ENCODE data around the gene PLCB4. TPM values are rescaled to one million over a fixed set of nuclear protein-coding genes. Genes with fewer than 3 reads are reported as not detected.

Gene PLCB4
- total RNA-seq, 4 donors from 2014 or later = 2.7 to 11.4 (median 6.5) TPM

- no peak for DNase-seq (ENCODE audit: low spot score in 2 of 2)
- WGBS, 2 donors = 48 to 59% methylated on average over 6 of the region's 6 CpGs
- intact Hi-C loops (cut with DNase I; ENCODE audit: low total_unique reads) = no loop called here
- TF ChIP-seq CTCF (IDR thresholded peaks at IDR 0.05) = no peak
- no peak for TF ChIP-seq POLR2A (IDR thresholded peaks at IDR 0.05)
- no peak overlapping the region for H3K4me3 ChIP-seq (ENCODE audit: low read depth, poor library complexity, severe bottlenecking)
These were observed 91.4 kb downstream of the PLCB4 start for GRCh38 chr20:9160331-9160730.

DNA sequence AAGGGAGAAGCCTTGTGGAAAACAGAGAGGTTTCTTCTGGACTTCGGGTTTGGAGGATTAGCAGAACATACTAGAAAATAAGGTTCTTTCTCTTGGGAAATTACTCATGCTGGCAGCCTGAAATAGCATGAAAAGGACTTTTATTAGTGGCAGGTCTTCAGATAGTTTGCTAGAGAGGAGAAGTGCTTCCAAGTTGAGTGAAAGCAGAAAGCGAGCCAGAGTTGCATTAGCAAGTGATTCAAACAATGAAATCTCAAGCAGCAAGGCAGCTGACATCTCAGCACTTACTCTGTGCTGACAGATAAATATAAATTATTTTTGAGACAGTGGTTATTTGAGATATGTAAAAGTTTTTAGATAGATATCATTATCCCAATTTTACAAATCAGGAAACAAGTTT lies 91.9 kb downstream of the PLCB4 start:
- 33 to 52% methylated on average over 2 of the region's 2 CpGs for WGBS, 2 donors
- DNase-seq (ENCODE audit: low spot score in 2 of 2) = no peak
- H3K4me3 ChIP-seq (ENCODE audit: low read depth, poor library complexity, severe bottlenecking) = no peak overlapping the region
- intact Hi-C loops (cut with DNase I; ENCODE audit: low total_unique reads) = no loop called here
- TF ChIP-seq CTCF (IDR thresholded peaks at IDR 0.05) (no peak), POLR2A (IDR thresholded peaks at IDR 0.05) (no peak)

DNA sequence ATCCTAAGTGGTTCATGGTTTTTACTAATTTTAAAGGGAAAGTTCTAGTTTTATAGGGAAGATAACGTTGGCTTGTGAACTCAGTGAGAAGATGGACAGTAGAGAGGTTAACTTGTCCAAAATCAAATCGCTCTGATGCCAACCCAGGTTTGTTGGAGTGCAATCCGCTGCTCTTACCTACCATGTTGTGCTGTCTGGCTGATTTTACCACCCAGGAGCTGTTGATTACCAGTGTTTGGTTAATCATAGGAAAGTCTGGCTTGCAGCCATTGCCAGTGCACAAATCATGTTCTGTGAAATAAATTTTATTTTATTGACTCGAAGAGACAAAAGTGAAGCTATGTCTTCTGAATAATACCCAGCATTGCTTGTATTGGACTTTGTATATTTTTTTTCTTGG lies 92.4 kb downstream of the PLCB4 start:
- intact Hi-C loops (cut with DNase I; ENCODE audit: low total_unique reads) = no loop called here
- H3K4me3 ChIP-seq (ENCODE audit: low read depth, poor library complexity, severe bottlenecking) = no peak overlapping the region
- 46 to 49% methylated on average over 4 of the region's 4 CpGs for WGBS, 2 donors
- DNase-seq (ENCODE audit: low spot score in 2 of 2) = no peak
- TF ChIP-seq POLR2A (IDR thresholded peaks at IDR 0.05) (no peak), CTCF (IDR thresholded peaks at IDR 0.05) (no peak)

DNA sequence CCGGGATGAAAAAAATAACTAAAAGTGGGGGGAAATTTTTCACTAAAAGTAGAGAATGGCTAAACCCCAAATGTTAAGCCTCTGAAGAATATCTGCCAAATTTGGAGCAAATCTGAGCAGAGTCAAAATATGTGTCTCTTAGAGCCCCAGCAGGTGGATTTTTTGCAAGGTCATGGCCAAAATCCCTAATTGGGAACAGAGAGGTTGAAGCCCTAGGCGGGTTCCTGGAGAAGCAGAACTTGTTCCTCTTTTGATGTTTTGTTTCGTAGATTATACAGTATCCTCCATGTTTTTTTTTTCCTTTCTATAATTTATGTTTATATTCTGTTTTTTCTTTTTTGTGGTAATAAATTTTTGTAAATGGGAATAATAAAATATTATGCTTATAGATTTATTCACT lies 94.4 kb downstream of the PLCB4 start:
- intact Hi-C loops (cut with DNase I; ENCODE audit: low total_unique reads) = no loop called here
- H3K4me3 ChIP-seq (ENCODE audit: low read depth, poor library complexity, severe bottlenecking) = no peak overlapping the region
- TF ChIP-seq POLR2A (IDR thresholded peaks at IDR 0.05) (no peak), CTCF (IDR thresholded peaks at IDR 0.05) (no peak)
- 83 to 88% methylated on average over 3 of the region's 3 CpGs for whole genome bisulfite sequencing, 2 donors
- no peak for DNase-seq (ENCODE audit: low spot score in 2 of 2)

DNA sequence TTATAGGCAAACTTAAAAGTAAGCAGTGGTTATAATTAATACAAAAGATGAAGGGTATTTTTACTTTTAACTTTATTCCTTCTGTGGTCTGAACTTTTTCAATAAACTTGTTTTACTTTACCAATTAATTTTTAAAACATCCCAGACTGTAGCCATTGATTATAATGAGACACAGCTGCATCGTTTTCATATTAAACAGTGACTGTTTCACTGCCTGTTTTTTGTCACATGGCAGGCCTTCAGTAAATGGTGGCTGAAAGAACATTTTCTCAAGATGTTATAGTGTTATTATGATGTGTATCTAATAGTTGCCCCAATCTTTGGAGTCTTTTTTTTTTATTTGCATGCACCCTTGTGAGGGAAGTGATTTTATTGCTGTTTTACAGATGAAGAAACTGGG lies 95.1 kb downstream of the PLCB4 start:
- intact Hi-C loops (cut with DNase I; ENCODE audit: low total_unique reads) = no loop called here
- 64 to 73% methylated on average over 1 of the region's 1 CpG for WGBS, 2 donors
- no peak for DNase-seq (ENCODE audit: low spot score in 2 of 2)
- H3K4me3 ChIP-seq (ENCODE audit: low read depth, poor library complexity, severe bottlenecking) = no peak overlapping the region
- TF ChIP-seq CTCF (IDR thresholded peaks at IDR 0.05) (no peak), POLR2A (IDR thresholded peaks at IDR 0.05) (no peak)

DNA sequence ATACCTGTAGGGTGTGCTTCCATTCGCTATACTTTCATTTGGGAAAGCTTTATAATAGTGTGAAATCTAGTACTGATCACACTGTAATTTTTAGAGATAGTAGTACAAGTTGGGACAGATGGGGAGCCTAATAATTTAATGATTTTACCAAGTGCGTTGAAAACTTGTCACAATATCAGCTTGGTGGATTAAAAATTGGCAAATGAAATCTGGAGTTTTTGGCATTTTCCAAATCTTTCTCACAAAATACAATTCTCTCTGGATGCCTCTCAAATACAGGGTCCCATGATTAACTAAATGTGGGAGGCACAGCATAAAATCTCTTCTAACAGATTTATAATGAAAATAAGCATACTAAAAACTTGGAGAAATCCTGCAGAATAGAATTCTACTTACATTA lies 96.4 kb downstream of the PLCB4 start:
- 80 to 86% methylated on average over 2 of the region's 2 CpGs for WGBS, 2 donors
- no peak for DNase-seq (ENCODE audit: low spot score in 2 of 2)
- intact Hi-C loops (cut with DNase I; ENCODE audit: low total_unique reads) = no loop called here
- H3K4me3 ChIP-seq (ENCODE audit: low read depth, poor library complexity, severe bottlenecking) = no peak overlapping the region
- TF ChIP-seq CTCF (IDR thresholded peaks at IDR 0.05) = no peak
- TF ChIP-seq POLR2A (IDR thresholded peaks at IDR 0.05) = no peak

Data from lower leg skin (tissue), 4 donors.